AG08396 (cell line): Measurements from ENCODE around the gene NTRK1.

Experiments used
- DNase-seq: peaks from one replicate; pipeline ENCODE4 v3.0.0; 2012; ENCODE audit warnings: low spot score, mixed read lengths

NTRK1 gene

GRCh38 chr1:156898161-156898566 is 37.5 kb downstream of the NTRK1 start:
- no peak for DNase-seq

DNA sequence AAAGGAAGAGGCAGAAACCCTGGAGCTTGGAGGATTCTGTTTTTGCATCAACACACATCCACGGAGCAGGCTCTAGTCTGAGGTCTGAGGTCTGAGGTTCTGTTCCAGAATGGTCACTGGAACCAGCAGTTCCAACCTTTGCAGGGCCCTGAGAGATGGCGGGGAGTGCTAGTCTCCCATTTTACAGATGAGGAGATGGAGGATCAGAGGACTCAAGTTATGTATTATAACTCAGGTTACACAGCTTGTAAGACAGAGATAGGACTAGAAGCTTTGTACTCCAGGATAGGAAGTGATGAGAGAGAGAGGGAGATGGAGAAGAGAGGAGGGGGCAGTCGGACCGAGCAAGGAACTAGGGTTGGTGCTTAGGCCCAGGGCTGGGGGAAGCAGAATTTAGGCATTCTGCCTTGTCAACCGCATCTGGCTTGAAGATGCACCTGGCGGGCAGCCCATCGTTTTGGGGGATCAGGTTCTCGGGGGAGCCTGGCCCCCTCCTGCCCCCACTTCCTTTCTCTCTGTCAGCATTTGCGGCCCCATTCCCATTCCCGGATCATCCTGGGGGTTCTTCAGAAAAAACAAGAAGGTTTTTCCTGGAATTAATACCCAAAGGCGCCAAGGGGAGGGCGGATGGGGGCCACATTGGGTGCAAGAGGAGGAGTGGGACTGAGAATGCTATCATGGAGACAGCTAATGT is 38.5 kb downstream of the NTRK1 start:
- no peak for DNase-seq

DNA sequence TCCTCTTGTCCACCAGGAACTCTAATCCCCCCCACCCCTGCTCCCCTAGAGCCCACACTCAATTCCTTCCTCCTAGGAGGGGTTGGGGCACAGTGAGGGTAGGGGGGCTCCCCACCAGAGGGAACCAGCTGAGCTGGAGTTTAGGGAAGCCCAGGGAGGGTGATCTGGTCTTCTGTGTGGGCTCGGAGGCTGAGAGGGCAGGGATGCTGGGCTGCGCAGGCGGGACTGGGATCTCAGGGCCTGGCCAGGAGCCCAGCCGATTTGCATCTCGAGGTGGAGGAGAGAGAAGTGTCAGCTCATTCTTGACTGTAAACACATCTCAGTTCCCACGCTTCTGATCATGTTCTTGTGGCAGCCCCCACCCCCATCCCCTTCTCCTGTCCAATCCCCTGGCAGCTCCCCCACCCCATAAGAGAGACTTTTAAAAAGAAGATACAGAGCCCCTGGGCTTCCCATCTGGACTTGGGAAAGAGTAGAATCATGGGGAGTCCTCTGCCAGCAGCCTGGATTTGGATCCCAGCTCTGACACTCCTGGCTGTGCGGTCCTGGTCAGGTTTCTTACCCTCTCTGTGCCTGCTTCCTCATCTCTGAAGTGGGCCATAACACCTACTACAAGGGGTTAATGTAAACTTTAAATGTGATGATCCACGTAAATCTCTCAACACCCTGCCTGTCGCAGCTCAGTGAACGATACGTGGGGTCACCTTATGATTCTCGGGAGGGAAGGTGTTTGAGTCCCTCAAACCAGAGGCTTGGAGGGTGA is 39.5 kb downstream of the NTRK1 start:
- no peak for DNase-seq

- no peak for DNase-seq
Measured at GRCh38 chr1:156900896-156901589, 40.4 kb downstream of the NTRK1 start.

- no peak for DNase-seq
Measured at GRCh38 chr1:156901590-156901900, 40.9 kb downstream of the NTRK1 start.

GRCh38 chr1:156901966-156902915 is 41.6 kb downstream of the NTRK1 start:
- DNase-seq: no peak

DNA sequence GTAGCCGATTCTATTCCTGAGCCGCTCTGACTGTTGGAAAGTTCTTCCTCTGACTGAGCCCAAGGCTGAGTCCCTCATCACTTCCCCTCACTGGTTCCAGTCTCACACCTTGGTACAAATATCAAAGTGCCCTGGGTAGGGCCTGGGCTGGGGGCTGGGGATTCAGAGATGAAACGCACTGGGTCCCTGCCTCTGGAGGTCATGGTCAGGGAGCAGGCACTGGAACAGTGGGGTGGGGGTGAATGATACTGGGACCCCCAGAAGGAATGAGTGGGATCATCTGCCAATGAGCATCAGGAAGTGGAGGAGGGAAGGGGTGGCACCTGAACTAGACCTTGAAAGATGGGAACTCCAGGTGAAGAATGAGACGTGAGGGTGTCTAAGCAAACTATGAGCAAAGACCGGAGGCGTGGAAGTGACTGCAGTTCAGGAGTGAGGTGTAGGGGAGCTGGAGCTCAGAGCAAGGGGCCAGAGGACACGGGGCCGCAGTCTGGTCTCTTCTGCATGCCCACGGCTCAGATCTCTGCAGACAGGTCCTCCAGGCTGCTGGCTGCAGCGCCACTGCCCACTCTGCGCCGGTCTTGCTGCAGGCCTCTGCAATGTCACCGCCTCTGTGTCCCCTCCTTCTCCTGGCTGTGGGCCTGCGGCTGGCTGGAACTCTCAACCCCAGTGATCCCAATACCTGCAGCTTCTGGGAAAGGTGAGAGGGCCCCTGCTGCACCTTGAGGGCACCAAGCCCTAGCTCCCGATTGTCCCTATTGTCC is 42.8 kb downstream of the NTRK1 start:
- no peak for DNase-seq

GRCh38 chr1:156904187-156904959 is 43.7 kb downstream of the NTRK1 start:
- no peak for DNase-seq

GRCh38 chr1:156905176-156905575 is 44.5 kb downstream of the NTRK1 start:
- no peak for DNase-seq

DNA sequence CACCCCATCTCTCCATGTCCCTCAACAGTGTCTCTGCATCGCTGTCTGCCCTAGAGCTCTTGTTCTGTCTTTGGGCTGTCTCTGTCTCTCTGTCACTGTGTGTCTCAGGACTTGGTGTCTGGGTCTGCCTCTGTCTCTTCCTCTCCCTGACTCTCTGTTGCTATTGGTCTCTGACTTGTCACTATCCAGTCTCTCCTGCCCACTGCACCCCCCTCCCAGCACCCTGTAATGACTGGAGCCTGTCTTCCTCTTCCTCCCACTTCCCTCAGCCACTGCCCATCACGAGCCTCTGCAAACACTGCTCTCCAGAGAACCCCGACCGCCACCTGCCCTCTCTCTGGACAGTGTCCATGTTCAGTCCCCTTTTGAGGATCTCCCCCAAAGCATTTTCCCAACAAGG is 45.0 kb downstream of the NTRK1 start:
- DNase-seq: no peak

- DNase-seq: no peak
Measured at GRCh38 chr1:156906206-156906906, 45.7 kb downstream of the NTRK1 start.

DNA sequence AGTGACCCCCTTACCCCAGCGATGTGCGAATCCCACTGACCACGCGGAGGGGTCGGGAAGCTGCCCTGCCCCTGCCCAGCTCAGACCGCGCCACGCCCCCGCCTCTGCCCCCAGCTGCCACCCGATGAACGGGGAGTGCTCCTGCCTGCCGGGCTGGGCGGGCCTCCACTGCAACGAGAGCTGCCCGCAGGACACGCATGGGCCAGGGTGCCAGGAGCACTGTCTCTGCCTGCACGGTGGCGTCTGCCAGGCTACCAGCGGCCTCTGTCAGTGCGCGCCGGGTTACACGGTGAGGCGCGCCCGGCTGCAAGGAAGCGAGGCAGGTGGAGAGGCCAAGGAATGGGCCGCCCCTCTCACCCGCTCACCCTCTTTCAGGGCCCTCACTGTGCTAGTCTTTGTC is 47.9 kb downstream of the NTRK1 start:
- DNase-seq: no peak

GRCh38 chr1:156908955-156909354 is 48.3 kb downstream of the NTRK1 start:
- DNase-seq: no peak

GRCh38 chr1:156909671-156910070 is 49.0 kb downstream of the NTRK1 start:
- no peak for DNase-seq

DNA sequence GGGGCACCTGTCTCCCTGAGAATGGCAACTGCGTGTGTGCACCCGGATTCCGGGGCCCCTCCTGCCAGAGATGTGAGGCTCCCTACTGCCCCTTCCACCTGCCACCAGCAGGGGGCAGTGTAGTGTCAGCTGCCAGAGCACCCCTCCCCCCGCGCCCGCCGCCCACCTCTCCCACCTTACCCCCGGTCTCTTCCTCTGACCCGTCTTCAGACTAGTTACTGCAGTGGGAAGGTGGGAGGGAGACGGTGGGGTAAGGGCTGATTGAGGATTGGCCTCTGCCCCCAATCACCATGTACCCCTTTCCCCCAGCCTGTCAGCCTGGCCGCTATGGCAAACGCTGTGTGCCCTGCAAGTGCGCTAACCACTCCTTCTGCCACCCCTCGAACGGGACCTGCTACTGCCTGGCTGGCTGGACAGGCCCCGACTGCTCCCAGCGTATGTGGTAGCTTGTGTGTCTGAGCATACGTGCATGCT is 49.7 kb downstream of the NTRK1 start:
- peak; percentile 65 for DNase-seq

GRCh38 chr1:156911577-156912298 is 51.1 kb downstream of the NTRK1 start:
- DNase-seq: no peak

DNA sequence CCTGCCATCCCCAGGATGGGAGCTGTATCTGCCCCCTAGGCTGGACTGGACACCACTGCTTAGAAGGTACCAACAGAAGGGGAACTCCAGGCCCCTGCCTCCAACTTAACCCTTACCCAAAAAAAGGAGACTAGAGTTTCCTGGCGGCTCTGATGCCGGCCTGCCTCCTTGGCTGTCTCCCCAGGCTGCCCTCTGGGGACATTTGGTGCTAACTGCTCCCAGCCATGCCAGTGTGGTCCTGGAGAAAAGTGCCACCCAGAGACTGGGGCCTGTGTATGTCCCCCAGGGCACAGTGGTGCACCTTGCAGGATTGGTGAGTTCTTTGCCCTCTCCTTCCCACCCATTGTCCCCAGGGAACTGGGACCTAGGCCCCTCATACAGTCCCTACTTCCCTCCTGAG is 51.6 kb downstream of the NTRK1 start:
- no peak for DNase-seq

- no peak for DNase-seq
Measured at GRCh38 chr1:156912861-156913808, 52.5 kb downstream of the NTRK1 start.
